Astrocyte (in vitro differentiated cells and primary cell): Measurements from ENCODE around the gene SGCE.

ENCODE experiments used
- CTCF ChIP-seq: IDR thresholded peaks from 2 replicates; pipeline ENCODE4 v1.5.1; 2011; ENCODE audit warnings: low read depth, mild to moderate bottlenecking, inconsistent platforms, low read length, moderate library complexity; ENCODE audit not compliant: insufficient read depth
- EZH2 ChIP-seq: IDR thresholded peaks from 2 replicates; pipeline ENCODE4 v1.6.1; 2012; ENCODE audit warnings: mild to moderate bottlenecking, low read length, inconsistent platforms; ENCODE audit not compliant: insufficient read depth

- TF ChIP-seq CTCF = no peak
- no peak for TF ChIP-seq EZH2
Measured at GRCh38 chr7:94662548-94662947, 6.6 kb upstream of the SGCE start.
